Measurements from ENCODE around the gene RASL10A.

RASL10A gene

GRCh38 chr22:29266564-29267461 is 48.7 kb downstream of the RASL10A start:
- DNase-seq: no peak

GRCh38 chr22:29265929-29266328 is 49.6 kb downstream of the RASL10A start:
- no peak for DNase-seq

GRCh38 chr22:29265305-29265704 is 50.2 kb downstream of the RASL10A start:
- DNase-seq: no peak

DNA sequence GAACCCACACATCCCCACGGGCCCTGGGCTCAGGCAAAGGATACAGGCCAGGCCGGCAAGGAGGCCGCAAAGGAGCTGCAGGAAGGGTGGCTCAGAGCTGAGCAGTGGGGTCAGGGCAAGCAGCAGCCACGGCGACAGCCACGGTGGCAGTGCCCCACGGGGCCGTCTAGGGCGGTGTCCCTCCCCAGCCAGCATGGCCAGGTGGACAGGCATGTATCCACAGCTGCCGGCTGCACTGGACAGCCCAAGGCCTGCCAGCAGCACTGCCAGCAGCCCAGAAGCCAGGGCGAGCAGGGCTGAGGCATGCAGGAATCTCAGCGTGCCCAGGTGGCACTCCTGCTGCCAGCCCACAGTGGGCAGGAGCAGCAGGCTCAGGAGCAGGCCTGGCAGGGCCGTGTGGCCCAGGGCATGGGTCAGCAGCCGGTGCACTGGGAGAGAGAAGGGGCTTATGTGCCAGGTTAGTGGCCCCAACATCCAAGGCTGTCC is 51.7 kb downstream of the RASL10A start:
- DNase-seq: no peak
